Rectal smooth muscle tissue (tissue), 1 donor: Measurements from ENCODE around the gene SP9.

Experiments
- H3K27ac ChIP-seq: one replicate; pipeline ENCODE4 v1.7.0; 2013; ENCODE audit warnings: low read depth, low read length, inconsistent platforms
- H3K27me3 ChIP-seq: one replicate; pipeline ENCODE4 v1.7.0; 2013; ENCODE audit warnings: low read length; ENCODE audit not compliant: control insufficient read depth, insufficient read depth
- H3K36me3 ChIP-seq: one replicate; pipeline ENCODE4 v1.7.0; 2013; ENCODE audit warnings: low read length; ENCODE audit not compliant: control insufficient read depth, insufficient read depth
- H3K4me1 ChIP-seq: one replicate; pipeline ENCODE4 v1.7.0; 2013; ENCODE audit warnings: low read length; ENCODE audit not compliant: control insufficient read depth, insufficient read depth
- H3K4me3 ChIP-seq: one replicate; pipeline ENCODE4 v1.7.0; 2013; ENCODE audit warnings: low read length
- H3K9ac ChIP-seq: one replicate; pipeline ENCODE4 v1.7.0; 2013; ENCODE audit warnings: low read length

The SP9 gene

DNA sequence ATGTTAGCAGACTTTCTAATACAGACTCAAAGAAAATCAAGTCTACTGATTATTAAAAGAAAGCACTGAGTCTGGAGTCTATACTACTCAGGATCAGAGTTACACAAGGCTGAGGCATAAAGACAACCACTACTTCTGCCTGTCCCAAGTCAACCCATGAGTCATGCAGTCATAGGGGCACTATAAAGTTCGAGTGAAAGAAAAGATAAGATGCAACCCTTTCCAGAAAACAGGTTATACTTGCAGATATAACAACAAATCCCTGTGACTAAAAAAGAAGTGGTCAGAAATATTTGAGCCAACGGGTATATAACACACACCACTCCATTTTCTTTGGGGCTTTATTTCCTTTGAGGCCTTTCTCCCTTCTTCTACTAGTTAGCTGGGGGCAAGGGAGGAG, 42.2 kb downstream of the SP9 start:
- H3K4me3 ChIP-seq, result no peak overlapping the region
- H3K27me3 ChIP-seq, result no peaks in the 10 kb centered on the region
- no peaks in the 10 kb centered on the region for H3K4me1 ChIP-seq
- H3K27ac ChIP-seq, result no peak overlapping the region
- no peak overlapping the region for H3K9ac ChIP-seq
- peaks cover 25% of the 10 kb centered on the region for H3K36me3 ChIP-seq

DNA sequence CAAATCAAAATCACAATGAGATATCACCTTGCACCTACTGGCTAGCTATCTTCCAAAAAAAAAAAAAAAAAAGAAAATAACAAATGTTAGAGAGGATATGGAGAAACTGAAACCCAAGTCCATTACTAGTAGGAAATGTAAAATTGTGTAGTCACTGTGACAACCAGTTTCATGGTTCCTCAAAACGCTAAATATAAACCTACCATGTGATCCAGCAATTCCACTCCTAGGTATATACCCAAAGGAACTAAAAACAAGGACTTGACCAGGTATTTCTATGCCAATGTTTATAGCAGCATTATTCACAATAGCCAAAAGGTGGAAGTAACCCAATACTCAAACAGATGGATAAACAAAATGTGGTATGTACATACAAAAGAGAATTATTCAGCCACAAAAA, 49.0 kb downstream of the SP9 start:
- H3K27ac ChIP-seq, result no peak overlapping the region
- no peaks in the 10 kb centered on the region for H3K4me1 ChIP-seq
- no peak overlapping the region for H3K4me3 ChIP-seq
- H3K9ac ChIP-seq, result no peak overlapping the region
- peaks cover 4% of the 10 kb centered on the region for H3K36me3 ChIP-seq
- no peaks in the 10 kb centered on the region for H3K27me3 ChIP-seq

DNA sequence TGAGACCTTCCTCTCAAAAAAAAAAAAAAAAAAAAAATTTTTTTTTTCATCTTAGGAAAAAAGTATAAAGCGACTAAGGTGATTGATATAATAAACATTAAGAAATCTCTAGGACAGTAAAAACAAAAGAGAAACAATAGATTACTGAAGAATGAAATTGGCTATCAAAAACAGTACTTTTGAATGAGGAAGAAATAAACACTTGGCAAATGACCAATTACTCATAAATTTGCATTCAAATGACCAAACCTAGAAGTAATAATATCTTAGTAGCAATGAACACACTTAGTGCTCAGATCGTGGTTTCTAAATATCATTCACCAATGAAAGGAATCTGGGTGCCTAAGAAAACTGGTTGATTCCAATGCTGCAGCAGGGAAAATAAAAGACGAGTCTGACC, 50.4 kb downstream of the SP9 start:
- H3K27me3 ChIP-seq, result no peaks in the 10 kb centered on the region
- no peak overlapping the region for H3K27ac ChIP-seq
- H3K4me1 ChIP-seq, result no peaks in the 10 kb centered on the region
- no peak overlapping the region for H3K4me3 ChIP-seq
- no peak overlapping the region for H3K9ac ChIP-seq
- H3K36me3 ChIP-seq, result peaks cover 3% of the 10 kb centered on the region
